HepG2 (cell line): ENCODE data around the gene AGFG1. TPM values are rescaled to one million over a fixed set of nuclear protein-coding genes. Genes with fewer than 3 reads are reported as not detected.

ENCODE experiments used
- BORCS8-MEF2B ChIP-seq: sonication (generic); formaldehyde crosslinking; IDR thresholded peaks from 2 replicates; pipeline ENCODE4 v1.8.0; 2022; ENCODE audit warnings: mild to moderate bottlenecking, missing genetic modification reagents
- ERF ChIP-seq: IDR thresholded peaks from 2 replicates; pipeline ENCODE4 v1.6.1; 2018; ENCODE audit warnings: missing biosample characterization, missing genetic modification reagents
- MLX ChIP-seq: IDR thresholded peaks from 2 replicates; pipeline ENCODE4 v1.6.1; 2016
- MYC ChIP-seq: sonication (generic); formaldehyde crosslinking; IDR thresholded peaks from 2 replicates; pipeline ENCODE4 v1.9.0; 2021; ENCODE audit warnings: missing genetic modification reagents, borderline replicate concordance
- MYPOP ChIP-seq: sonication (generic); formaldehyde crosslinking; IDR thresholded peaks from 2 replicates; pipeline ENCODE4 v1.8.1; 2023; ENCODE audit warnings: mild to moderate bottlenecking, moderate library complexity, missing genetic modification reagents
- PATZ1 ChIP-seq: sonication (generic); formaldehyde crosslinking; IDR thresholded peaks from 2 replicates; pipeline ENCODE4 v1.4.0; 2020; ENCODE audit warnings: missing genetic modification reagents
- POLR2G ChIP-seq: fragments of 200-400 bp; formaldehyde crosslinking; IDR thresholded peaks from 2 replicates; pipeline ENCODE4 v1.6.1; 2018; ENCODE audit warnings: mild to moderate bottlenecking, low read depth, low read length, moderate library complexity
- RARA ChIP-seq: IDR thresholded peaks from 2 replicates; pipeline ENCODE4 v1.6.1; 2016; ENCODE audit warnings: missing genetic modification reagents, missing compliant biosample characterization
- TBL1XR1 ChIP-seq: fragments of 150-350 bp; IDR thresholded peaks from 2 replicates; pipeline ENCODE4 v1.6.1; 2014; ENCODE audit warnings: borderline replicate concordance, low read length; ENCODE audit not compliant: partially characterized antibody
- TRIM24 ChIP-seq: sonication (generic); formaldehyde crosslinking; IDR thresholded peaks from 2 replicates; pipeline ENCODE4 v1.8.0; 2022; ENCODE audit warnings: mild to moderate bottlenecking, missing genetic modification reagents
- XRCC5 ChIP-seq: fragments of 200-400 bp; formaldehyde crosslinking; optimal IDR thresholded peaks from 2 replicates; pipeline ENCODE3; 2017; ENCODE audit warnings: mild to moderate bottlenecking, low read length
- ZMYM4 ChIP-seq: sonication (generic); formaldehyde crosslinking; IDR thresholded peaks from 2 replicates; pipeline ENCODE4 v1.8.1; 2023; ENCODE audit warnings: mild to moderate bottlenecking, missing genetic modification reagents
- ZNF12 ChIP-seq: sonication (generic); formaldehyde crosslinking; IDR thresholded peaks from 2 replicates; pipeline ENCODE4 v1.5.0; 2020; ENCODE audit warnings: missing genetic modification reagents
- ZNF264 ChIP-seq: sonication (generic); formaldehyde crosslinking; IDR thresholded peaks from 2 replicates; pipeline ENCODE4 v1.4.0; 2020; ENCODE audit warnings: missing genetic modification reagents
- polyA plus RNA-seq, 8 experiments: library from polyadenylated mRNA; depleted of rRNA in 3 of 8; stranded (reverse) in 7 of 8; unstranded in 1 of 8; fragments of >200 nt; fragmentation: Illumina TruSeq in 4 of 8; extraction: Trizol in 4 of 8; gene quantifications; 2 replicates each; pipeline versions ENCODE4 v1.2.1 to v1.2.3, GENCODE V29; 2011 to 2016; ENCODE audit warnings: low read depth in 4 of 8, missing spikeins in 1 of 8, mixed read lengths in 1 of 8; ENCODE audit not compliant: insufficient read depth in 1 of 8
- total RNA-seq, 5 experiments: library from RNA; depleted of rRNA; stranded (reverse); fragments of >200 nt; fragmentation: Illumina TruSeq; extraction: Trizol; gene quantifications; 2 replicates each; pipeline ENCODE4 v1.2.3, GENCODE V29; 2016; ENCODE audit warnings: low read depth in 1 of 5
- TF ChIP-seq, protein P1 (sequence below): sonication (generic); formaldehyde crosslinking; IDR thresholded peaks from 2 replicates; pipeline ENCODE4 v1.4.0; 2020; ENCODE audit warnings: missing genetic modification reagents
- TF ChIP-seq, protein P2 (sequence below): sonication (generic); formaldehyde crosslinking; IDR thresholded peaks from 2 replicates; pipeline ENCODE4 v1.4.0; 2020; ENCODE audit warnings: missing genetic modification reagents
- TF ChIP-seq, protein P3 (sequence below): sonication (generic); formaldehyde crosslinking; IDR thresholded peaks from 2 replicates; pipeline ENCODE4 v1.5.1; 2020; ENCODE audit warnings: missing genetic modification reagents, mild to moderate bottlenecking, borderline replicate concordance
- TF ChIP-seq, protein P4 (sequence below): sonication (generic); formaldehyde crosslinking; IDR thresholded peaks from 2 replicates; pipeline ENCODE4 v1.4.0; 2020; ENCODE audit warnings: missing genetic modification reagents, mild to moderate bottlenecking, borderline replicate concordance

AGFG1 gene
- total and polyA plus RNA-seq, 2 of the 13 experiments (the other 11 are each of a cell fraction or from before 2014, with no cell fraction given): 145 to 168 TPM

- TF ChIP-seq PATZ1 (CRISPR knock-in tag): no peak
- 0 out of 2 replicates have a peak, but pooled peaks have one; percentile 42 for TF ChIP-seq BORCS8-MEF2B (CRISPR knock-in tag)
- TF ChIP-seq TBL1XR1: no peak
- no peak for TF ChIP-seq RARA (CRISPR knock-in tag)
- no peak for TF ChIP-seq TRIM24
- TF ChIP-seq ZNF12: no peak
- TF ChIP-seq, protein P1, sequence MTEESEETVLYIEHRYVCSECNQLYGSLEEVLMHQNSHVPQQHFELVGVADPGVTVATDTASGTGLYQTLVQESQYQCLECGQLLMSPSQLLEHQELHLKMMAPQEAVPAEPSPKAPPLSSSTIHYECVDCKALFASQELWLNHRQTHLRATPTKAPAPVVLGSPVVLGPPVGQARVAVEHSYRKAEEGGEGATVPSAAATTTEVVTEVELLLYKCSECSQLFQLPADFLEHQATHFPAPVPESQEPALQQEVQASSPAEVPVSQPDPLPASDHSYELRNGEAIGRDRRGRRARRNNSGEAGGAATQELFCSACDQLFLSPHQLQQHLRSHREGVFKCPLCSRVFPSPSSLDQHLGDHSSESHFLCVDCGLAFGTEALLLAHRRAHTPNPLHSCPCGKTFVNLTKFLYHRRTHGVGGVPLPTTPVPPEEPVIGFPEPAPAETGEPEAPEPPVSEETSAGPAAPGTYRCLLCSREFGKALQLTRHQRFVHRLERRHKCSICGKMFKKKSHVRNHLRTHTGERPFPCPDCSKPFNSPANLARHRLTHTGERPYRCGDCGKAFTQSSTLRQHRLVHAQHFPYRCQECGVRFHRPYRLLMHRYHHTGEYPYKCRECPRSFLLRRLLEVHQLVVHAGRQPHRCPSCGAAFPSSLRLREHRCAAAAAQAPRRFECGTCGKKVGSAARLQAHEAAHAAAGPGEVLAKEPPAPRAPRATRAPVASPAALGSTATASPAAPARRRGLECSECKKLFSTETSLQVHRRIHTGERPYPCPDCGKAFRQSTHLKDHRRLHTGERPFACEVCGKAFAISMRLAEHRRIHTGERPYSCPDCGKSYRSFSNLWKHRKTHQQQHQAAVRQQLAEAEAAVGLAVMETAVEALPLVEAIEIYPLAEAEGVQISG: peak; percentile 36; the same call in 1 of the 2 replicates
- TF ChIP-seq, protein P2, sequence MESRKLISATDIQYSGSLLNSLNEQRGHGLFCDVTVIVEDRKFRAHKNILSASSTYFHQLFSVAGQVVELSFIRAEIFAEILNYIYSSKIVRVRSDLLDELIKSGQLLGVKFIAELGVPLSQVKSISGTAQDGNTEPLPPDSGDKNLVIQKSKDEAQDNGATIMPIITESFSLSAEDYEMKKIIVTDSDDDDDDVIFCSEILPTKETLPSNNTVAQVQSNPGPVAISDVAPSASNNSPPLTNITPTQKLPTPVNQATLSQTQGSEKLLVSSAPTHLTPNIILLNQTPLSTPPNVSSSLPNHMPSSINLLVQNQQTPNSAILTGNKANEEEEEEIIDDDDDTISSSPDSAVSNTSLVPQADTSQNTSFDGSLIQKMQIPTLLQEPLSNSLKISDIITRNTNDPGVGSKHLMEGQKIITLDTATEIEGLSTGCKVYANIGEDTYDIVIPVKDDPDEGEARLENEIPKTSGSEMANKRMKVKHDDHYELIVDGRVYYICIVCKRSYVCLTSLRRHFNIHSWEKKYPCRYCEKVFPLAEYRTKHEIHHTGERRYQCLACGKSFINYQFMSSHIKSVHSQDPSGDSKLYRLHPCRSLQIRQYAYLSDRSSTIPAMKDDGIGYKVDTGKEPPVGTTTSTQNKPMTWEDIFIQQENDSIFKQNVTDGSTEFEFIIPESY (CRISPR knock-in tag): peak; percentile 89
- no peak for TF ChIP-seq POLR2G
- peak; percentile 27; the same call in 1 of the 2 replicates for TF ChIP-seq MYC (CRISPR knock-in tag)
- TF ChIP-seq, protein P3, sequence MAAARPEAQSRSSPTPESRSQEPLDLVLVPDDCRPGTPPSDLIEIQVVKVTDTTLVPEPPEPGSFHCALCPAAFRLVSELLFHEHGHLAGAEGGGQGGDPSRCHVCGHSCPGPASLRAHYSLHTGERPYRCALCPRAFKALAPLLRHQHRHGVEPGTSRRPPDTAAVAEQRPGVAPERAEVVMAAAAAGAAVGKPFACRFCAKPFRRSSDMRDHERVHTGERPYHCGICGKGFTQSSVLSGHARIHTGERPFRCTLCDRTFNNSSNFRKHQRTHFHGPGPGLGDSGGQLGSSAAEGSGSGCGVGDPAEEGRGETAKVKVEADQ (CRISPR knock-in tag): no peak
- 0 out of 2 replicates have a peak, but pooled peaks have one; percentile 46 for TF ChIP-seq ZMYM4 (CRISPR knock-in tag)
- TF ChIP-seq ZNF264 (CRISPR knock-in tag): no peak
- TF ChIP-seq, protein P4, sequence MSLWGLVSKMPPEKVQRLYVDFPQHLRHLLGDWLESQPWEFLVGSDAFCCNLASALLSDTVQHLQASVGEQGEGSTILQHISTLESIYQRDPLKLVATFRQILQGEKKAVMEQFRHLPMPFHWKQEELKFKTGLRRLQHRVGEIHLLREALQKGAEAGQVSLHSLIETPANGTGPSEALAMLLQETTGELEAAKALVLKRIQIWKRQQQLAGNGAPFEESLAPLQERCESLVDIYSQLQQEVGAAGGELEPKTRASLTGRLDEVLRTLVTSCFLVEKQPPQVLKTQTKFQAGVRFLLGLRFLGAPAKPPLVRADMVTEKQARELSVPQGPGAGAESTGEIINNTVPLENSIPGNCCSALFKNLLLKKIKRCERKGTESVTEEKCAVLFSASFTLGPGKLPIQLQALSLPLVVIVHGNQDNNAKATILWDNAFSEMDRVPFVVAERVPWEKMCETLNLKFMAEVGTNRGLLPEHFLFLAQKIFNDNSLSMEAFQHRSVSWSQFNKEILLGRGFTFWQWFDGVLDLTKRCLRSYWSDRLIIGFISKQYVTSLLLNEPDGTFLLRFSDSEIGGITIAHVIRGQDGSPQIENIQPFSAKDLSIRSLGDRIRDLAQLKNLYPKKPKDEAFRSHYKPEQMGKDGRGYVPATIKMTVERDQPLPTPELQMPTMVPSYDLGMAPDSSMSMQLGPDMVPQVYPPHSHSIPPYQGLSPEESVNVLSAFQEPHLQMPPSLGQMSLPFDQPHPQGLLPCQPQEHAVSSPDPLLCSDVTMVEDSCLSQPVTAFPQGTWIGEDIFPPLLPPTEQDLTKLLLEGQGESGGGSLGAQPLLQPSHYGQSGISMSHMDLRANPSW (CRISPR knock-in tag): no peak
- TF ChIP-seq XRCC5: no peak
- TF ChIP-seq ERF (CRISPR knock-in tag): no peak
- no peak for TF ChIP-seq MLX (CRISPR knock-in tag)
- no peak for TF ChIP-seq MYPOP (CRISPR knock-in tag)
These were observed 74.0 kb downstream of the AGFG1 start (continued) for GRCh38 chr2:227545990-227546389.
